ENCODE measurements around the gene DMTF1. TPM values are rescaled to one million over a fixed set of nuclear protein-coding genes. Genes with fewer than 3 reads are reported as not detected.
"Not testable (repeated sequence)": the region's sequence is repeated elsewhere in the genome, so short reads cannot be mapped to it uniquely, and the experiment has no call there.

DMTF1 gene
- total RNA-seq, 1 donor from 2014 or later, result 65.6 TPM

DNA sequence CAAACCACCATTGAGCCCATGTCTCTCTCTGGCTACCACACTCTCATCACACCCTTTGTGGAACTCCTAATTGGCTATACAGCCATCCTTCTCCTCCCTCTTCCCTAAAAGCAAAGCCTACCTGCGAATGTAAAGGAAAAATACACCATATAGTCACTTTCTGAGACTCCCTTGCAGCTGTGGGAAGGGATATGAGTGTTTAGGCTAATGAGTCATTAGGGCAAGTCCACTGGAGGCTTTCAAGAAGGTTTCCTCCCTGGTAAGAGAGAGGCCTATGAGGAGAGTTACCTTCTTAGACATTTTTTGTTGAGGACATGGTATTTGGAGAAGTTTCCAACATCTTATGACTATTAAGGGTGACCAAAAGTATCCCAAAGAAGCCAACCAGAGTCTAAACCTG lies 71.4 kb downstream of the DMTF1 start:
- no peak for DNase-seq (ENCODE audit: low spot score)

DNA sequence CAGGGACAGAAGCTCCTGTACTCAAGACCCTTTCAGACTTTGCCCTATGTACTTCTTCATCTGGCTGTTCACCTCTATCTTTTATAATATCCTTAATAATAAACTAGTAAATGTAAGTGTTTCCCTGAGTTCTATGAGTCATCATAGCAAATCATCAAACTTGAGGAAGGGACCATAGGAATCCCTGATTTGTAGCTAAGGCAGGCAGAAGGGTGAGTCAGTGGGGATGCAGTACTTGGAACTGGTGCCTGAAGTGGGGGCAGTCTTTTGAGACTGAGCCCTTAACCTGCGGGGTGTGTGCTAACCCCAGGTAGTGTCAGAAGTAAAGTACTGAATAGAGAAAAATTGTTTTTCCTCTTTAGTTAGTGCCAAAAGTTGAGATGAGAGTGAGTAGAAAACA lies 73.4 kb downstream of the DMTF1 start:
- no peak for DNase-seq (ENCODE audit: low spot score)

DNA sequence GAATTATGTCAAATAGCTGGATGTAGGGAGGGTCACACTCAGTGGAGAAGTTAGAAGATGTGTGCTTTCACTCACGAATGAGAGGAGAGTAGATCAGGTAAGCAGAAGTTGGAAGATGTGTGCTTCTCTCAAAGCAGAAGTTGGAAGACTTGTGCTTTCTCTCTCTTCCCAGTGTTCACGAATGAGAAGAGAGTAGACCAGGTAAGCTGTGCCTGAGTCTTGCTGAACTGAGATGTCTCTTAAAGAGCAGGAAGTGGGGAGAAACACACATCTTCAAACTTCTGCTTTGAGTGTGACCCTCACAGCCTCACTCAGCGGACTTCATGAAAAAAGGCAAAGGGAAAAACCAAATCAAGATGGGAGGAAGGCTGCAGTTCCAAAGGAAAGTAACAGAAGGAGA lies 74.2 kb downstream of the DMTF1 start:
- no peak for DNase-seq (ENCODE audit: low spot score)

DNA sequence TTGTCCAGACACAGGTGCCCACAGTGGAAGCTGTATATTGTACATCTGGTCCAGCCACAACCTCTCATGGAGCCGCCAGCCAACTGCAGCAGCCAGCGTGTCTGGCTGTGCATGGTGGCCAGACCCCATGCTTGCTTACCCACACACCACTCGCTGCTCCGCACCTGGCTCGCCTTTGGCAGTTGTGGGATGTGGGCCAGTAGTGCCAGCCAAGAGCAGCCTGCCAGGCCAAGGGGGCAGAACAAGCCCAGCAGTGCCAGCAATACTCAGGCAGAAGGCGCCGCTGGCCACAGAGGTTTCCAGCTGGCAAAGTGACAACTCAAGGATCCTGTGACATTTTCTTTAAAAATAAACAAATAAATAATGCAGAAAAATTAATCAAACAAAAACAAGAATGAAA lies 79.0 kb downstream of the DMTF1 start:
- peak; percentile 17 for DNase-seq (ENCODE audit: low spot score)

DNA sequence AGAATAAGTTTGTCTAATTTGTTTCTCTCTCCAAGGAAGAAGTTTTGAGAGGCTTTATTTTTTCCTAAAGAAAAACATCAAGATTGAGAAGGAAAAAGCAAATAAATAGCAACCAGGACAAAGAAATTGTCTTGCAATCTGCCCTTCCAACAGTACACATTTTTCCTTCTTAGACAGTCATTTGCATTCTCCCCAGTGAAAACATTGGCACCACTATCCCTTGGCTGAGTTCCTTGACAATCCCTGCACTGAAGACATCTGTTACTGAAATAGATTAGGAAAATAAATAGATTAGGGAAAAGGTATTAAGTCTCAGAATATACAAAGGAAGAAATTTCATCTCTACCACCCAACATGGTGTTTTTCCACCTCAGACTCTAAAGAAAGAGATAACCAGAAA lies 79.5 kb downstream of the DMTF1 start:
- DNase-seq (ENCODE audit: low spot score), result no peak

DNA sequence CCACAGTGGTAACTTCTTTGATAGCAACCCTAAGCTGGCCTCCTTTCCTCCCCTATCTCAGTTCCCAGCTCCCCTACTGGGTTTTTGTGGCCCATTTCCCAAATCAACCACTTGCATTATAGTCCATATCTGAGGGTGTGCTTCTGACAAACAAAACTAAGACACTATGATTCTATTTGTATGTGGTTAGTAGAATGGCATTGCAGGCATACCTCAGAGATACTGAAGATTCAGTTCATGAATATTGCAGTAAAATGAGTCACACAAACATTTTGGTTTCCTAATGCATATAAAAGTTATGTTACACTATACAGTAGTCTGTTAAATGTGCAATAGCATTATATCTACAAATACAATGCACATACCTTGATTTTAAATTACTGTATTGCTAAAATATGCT lies 82.7 kb downstream of the DMTF1 start:
- DNase-seq (ENCODE audit: low spot score), result no peak

DNA sequence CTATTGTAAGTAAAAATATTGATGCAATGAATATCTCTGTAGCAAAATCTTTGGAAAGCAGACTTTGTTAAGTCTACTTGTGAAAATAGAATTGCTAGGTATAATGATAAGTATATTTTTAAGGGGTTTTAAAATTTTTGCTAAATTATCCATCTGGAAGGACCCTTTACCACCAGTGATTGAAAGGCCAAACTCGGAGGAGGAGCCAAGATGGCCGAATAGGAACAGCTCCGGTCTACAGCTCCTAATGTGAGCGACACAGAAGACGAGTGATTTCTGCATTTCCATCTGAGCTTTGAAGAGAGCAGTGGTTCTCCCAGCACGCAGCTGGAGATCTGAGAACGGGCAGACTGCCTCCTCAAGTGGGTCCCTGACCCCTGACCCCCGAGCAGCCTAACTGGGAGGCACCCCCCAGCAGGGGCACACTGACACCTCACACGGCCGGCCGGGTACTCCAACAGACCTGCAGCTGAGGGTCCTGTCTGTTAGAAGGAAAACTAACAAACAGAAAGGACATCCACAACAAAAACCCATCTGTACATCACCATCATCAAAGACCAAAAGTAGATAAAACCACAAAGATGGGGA lies 86.3 kb downstream of the DMTF1 start:
- DNase-seq (ENCODE audit: low spot score), result not testable (repeated sequence)

DNA sequence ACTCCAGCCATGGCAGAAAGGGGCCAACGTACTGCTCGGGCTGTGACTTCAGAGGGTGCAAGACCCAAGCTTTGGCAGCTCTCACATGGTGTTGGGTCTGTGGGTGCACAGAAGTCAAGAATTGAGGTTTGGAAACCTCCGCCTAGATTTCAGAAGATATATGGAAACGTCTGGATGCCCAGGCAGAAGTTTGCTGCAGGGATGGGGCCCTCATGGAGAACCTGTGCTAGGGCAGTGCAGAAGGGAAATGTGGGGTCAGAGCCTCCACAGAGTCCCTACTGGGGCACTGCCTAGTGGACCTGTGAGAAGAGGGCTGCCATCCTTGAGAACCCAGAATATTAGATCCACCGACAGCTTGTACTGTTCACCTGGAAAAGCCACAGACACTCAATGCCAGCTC lies 93.4 kb downstream of the DMTF1 start:
- DNase-seq (ENCODE audit: low spot score), result not testable (repeated sequence)

Other genes with a start within 250 kb of the DMTF1 start
- 10.9 TPM for gene ELAPOR2, start 92.8 kb upstream of the DMTF1 start, total RNA-seq
- 24.0 TPM for gene TMEM243, start 67.3 kb downstream of the DMTF1 start, total RNA-seq
- gene CROT, start 193.2 kb downstream of the DMTF1 start, total RNA-seq, result 35.2 TPM